Inflammatory macrophage treated with lipopolysaccharide for 1 hour (primary cell): ENCODE results near the gene ATP1B4.

ENCODE experiments used
- DNase-seq, 2 donors: peaks; one replicate each; pipeline ENCODE4 v3.0.0-alpha.2; 2020 to 2022

ATP1B4 gene

GRCh38 chrX:120377179-120377578 is 15.3 kb downstream of the ATP1B4 start:
- DNase-seq, result no peak

GRCh38 chrX:120377715-120378114 is 15.8 kb downstream of the ATP1B4 start:
- DNase-seq, result no peak

- no peak for DNase-seq
Observed at GRCh38 chrX:120378570-120378969, 16.7 kb downstream of the ATP1B4 start.

- no peak for DNase-seq
Observed at GRCh38 chrX:120379937-120380681, 18.2 kb downstream of the ATP1B4 start.

GRCh38 chrX:120380699-120381098 is 18.8 kb downstream of the ATP1B4 start:
- no peak for DNase-seq

- DNase-seq, result no peak
Observed at GRCh38 chrX:120401301-120401700, 39.4 kb downstream of the ATP1B4 start.

GRCh38 chrX:120402369-120402768 is 40.5 kb downstream of the ATP1B4 start:
- no peak for DNase-seq

GRCh38 chrX:120406638-120407037 is 44.7 kb downstream of the ATP1B4 start:
- no peak for DNase-seq

- no peak for DNase-seq
Observed at GRCh38 chrX:120408168-120408567, 46.3 kb downstream of the ATP1B4 start.

GRCh38 chrX:120419463-120419862 is 57.6 kb downstream of the ATP1B4 start:
- DNase-seq, result no peak

GRCh38 chrX:120426599-120426998 is 64.7 kb downstream of the ATP1B4 start:
- DNase-seq, result no peak

- no peak for DNase-seq
Observed at GRCh38 chrX:120428309-120428708, 66.4 kb downstream of the ATP1B4 start.

- DNase-seq, result no peak
Observed at GRCh38 chrX:120429776-120430540, 68.1 kb downstream of the ATP1B4 start.
